ENCODE measurements around the gene RLBP1. TPM values are rescaled to one million over a fixed set of nuclear protein-coding genes. Genes with fewer than 3 reads are reported as not detected.

Gene RLBP1
- polyA plus RNA-seq, 1 donor, result 2.8 TPM

GRCh38 chr15:89227425-89227824 is 6.0 kb upstream of the RLBP1 start:
- Histone ChIP-seq H3K4me3 (ENCODE audit: low read length) (no peak overlapping the region), H3K4me1 (ENCODE audit: control insufficient read depth, insufficient read depth, low read length) (no peaks in the 10 kb centered on the region), H3K36me3 (ENCODE audit: control insufficient read depth, insufficient read depth, low read length) (no peaks in the 10 kb centered on the region), H3K27me3 (ENCODE audit: control insufficient read depth, insufficient read depth, low read length) (no peaks in the 10 kb centered on the region), H3K27ac (ENCODE audit: low read length) (no peak overlapping the region), H3K9me3 (ENCODE audit: control insufficient read depth, low read depth, low read length) (no peaks in the 10 kb centered on the region)
- DNase-seq, result no peak
- WGBS (ENCODE audit: insufficient coverage, low lambda C conversion rate), result no CpG with 5 or more reads among the region's 7 CpGs

GRCh38 chr15:89226359-89227221 is 5.2 kb upstream of the RLBP1 start:
- no CpG with 5 or more reads among the region's 14 CpGs for WGBS (ENCODE audit: insufficient coverage, low lambda C conversion rate)
- H3K27ac ChIP-seq (ENCODE audit: low read length), result no peak overlapping the region
- H3K9me3 ChIP-seq (ENCODE audit: control insufficient read depth, low read depth, low read length), result no peaks in the 10 kb centered on the region
- H3K4me1 ChIP-seq (ENCODE audit: control insufficient read depth, insufficient read depth, low read length), result no peaks in the 10 kb centered on the region
- no peak for DNase-seq
- H3K36me3 ChIP-seq (ENCODE audit: control insufficient read depth, insufficient read depth, low read length), result no peaks in the 10 kb centered on the region
- H3K27me3 ChIP-seq (ENCODE audit: control insufficient read depth, insufficient read depth, low read length), result no peaks in the 10 kb centered on the region
- H3K4me3 ChIP-seq (ENCODE audit: low read length), result no peak overlapping the region

DNA sequence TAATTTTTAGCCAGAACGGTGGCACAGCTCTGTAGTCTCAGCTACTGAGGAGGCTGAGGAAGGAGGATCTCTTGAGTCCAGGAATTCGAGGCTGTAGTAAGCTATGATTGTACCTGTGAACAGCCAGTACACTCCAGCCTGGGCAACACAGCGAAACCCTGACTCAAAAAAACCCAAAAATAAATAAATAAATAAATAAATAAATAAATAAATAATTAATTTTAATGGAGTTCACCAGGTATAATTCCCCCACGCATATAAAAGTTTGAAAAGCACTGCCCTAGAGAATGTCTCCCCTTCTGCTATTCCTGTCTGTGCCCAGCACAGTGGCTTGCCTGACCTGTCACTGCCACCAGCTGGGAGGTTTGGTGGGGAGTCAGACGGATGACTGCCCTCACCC is 4.2 kb upstream of the RLBP1 start:
- Histone ChIP-seq H3K27me3 (ENCODE audit: control insufficient read depth, insufficient read depth, low read length) (no peaks in the 10 kb centered on the region), H3K36me3 (ENCODE audit: control insufficient read depth, insufficient read depth, low read length) (no peaks in the 10 kb centered on the region), H3K27ac (ENCODE audit: low read length) (no peak overlapping the region), H3K4me1 (ENCODE audit: control insufficient read depth, insufficient read depth, low read length) (no peaks in the 10 kb centered on the region), H3K4me3 (ENCODE audit: low read length) (no peak overlapping the region), H3K9me3 (ENCODE audit: control insufficient read depth, low read depth, low read length) (no peaks in the 10 kb centered on the region)
- DNase-seq, result no peak
- WGBS (ENCODE audit: insufficient coverage, low lambda C conversion rate), result 100% methylated on average over 1 of the region's 5 CpGs

DNA sequence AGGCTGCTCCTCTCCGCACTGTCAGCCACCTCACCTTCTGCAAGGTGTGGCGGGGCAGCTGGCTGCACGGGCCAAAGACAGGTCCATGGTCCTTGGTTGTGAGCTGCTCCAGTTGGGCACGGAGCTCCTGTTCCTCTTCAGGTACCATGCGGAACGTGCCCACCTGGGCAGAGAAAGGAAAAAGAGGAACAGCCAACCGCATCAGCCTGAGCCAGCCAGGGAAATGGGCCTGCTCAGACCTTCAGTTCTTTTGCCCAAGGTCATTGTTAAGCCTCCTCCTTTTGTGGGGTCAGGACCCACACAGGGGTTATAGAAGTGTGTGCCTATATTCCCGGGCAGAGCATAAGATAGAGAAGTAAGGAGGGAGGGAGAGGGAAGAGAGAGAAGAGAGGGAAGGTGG is 2.8 kb downstream of the RLBP1 start:
- no peaks in the 10 kb centered on the region for H3K4me1 ChIP-seq (ENCODE audit: control insufficient read depth, insufficient read depth, low read length)
- H3K36me3 ChIP-seq (ENCODE audit: control insufficient read depth, insufficient read depth, low read length), result no peaks in the 10 kb centered on the region
- DNase-seq, result no peak
- H3K27me3 ChIP-seq (ENCODE audit: control insufficient read depth, insufficient read depth, low read length), result no peaks in the 10 kb centered on the region
- no peak overlapping the region for H3K27ac ChIP-seq (ENCODE audit: low read length)
- H3K9me3 ChIP-seq (ENCODE audit: control insufficient read depth, low read depth, low read length), result no peaks in the 10 kb centered on the region
- no peak overlapping the region for H3K4me3 ChIP-seq (ENCODE audit: low read length)
- 33% methylated on average over 1 of the region's 8 CpGs for WGBS (ENCODE audit: insufficient coverage, low lambda C conversion rate)

- H3K4me1 ChIP-seq (ENCODE audit: control insufficient read depth, insufficient read depth, low read length), result no peaks in the 10 kb centered on the region
- no peak overlapping the region for H3K27ac ChIP-seq (ENCODE audit: low read length)
- no peaks in the 10 kb centered on the region for H3K27me3 ChIP-seq (ENCODE audit: control insufficient read depth, insufficient read depth, low read length)
- H3K9me3 ChIP-seq (ENCODE audit: control insufficient read depth, low read depth, low read length), result no peaks in the 10 kb centered on the region
- WGBS (ENCODE audit: insufficient coverage, low lambda C conversion rate), result no CpG with 5 or more reads among the region's 6 CpGs
- H3K36me3 ChIP-seq (ENCODE audit: control insufficient read depth, insufficient read depth, low read length), result no peaks in the 10 kb centered on the region
- no peak overlapping the region for H3K4me3 ChIP-seq (ENCODE audit: low read length)
- DNase-seq, result no peak
Measured at GRCh38 chr15:89217686-89218376, 3.5 kb downstream of the RLBP1 start.

GRCh38 chr15:89217031-89217430 is 4.3 kb downstream of the RLBP1 start:
- no peaks in the 10 kb centered on the region for H3K9me3 ChIP-seq (ENCODE audit: control insufficient read depth, low read depth, low read length)
- H3K4me3 ChIP-seq (ENCODE audit: low read length), result no peak overlapping the region
- no peak for DNase-seq
- no peaks in the 10 kb centered on the region for H3K36me3 ChIP-seq (ENCODE audit: control insufficient read depth, insufficient read depth, low read length)
- no peaks in the 10 kb centered on the region for H3K27me3 ChIP-seq (ENCODE audit: control insufficient read depth, insufficient read depth, low read length)
- WGBS (ENCODE audit: insufficient coverage, low lambda C conversion rate), result no CpG with 5 or more reads among the region's 20 CpGs
- H3K4me1 ChIP-seq (ENCODE audit: control insufficient read depth, insufficient read depth, low read length), result no peaks in the 10 kb centered on the region
- no peak overlapping the region for H3K27ac ChIP-seq (ENCODE audit: low read length)

GRCh38 chr15:89215627-89216026 is 5.8 kb downstream of the RLBP1 start:
- 77% methylated on average over 1 of the region's 2 CpGs for WGBS (ENCODE audit: insufficient coverage, low lambda C conversion rate)
- no peak for DNase-seq
- H3K27me3 ChIP-seq (ENCODE audit: control insufficient read depth, insufficient read depth, low read length), result no peaks in the 10 kb centered on the region
- no peaks in the 10 kb centered on the region for H3K9me3 ChIP-seq (ENCODE audit: control insufficient read depth, low read depth, low read length)
- no peaks in the 10 kb centered on the region for H3K4me1 ChIP-seq (ENCODE audit: control insufficient read depth, insufficient read depth, low read length)
- no peaks in the 10 kb centered on the region for H3K36me3 ChIP-seq (ENCODE audit: control insufficient read depth, insufficient read depth, low read length)
- H3K4me3 ChIP-seq (ENCODE audit: low read length), result no peak overlapping the region
- no peak overlapping the region for H3K27ac ChIP-seq (ENCODE audit: low read length)

- H3K36me3 ChIP-seq (ENCODE audit: control insufficient read depth, insufficient read depth, low read length), result no peaks in the 10 kb centered on the region
- H3K9me3 ChIP-seq (ENCODE audit: control insufficient read depth, low read depth, low read length), result no peaks in the 10 kb centered on the region
- no peaks in the 10 kb centered on the region for H3K4me1 ChIP-seq (ENCODE audit: control insufficient read depth, insufficient read depth, low read length)
- H3K27ac ChIP-seq (ENCODE audit: low read length), result no peak overlapping the region
- no peaks in the 10 kb centered on the region for H3K27me3 ChIP-seq (ENCODE audit: control insufficient read depth, insufficient read depth, low read length)
- WGBS (ENCODE audit: insufficient coverage, low lambda C conversion rate), result no CpG with 5 or more reads among the region's 5 CpGs
- DNase-seq, result no peak
- no peak overlapping the region for H3K4me3 ChIP-seq (ENCODE audit: low read length)
Measured at GRCh38 chr15:89211678-89212170, 9.7 kb downstream of the RLBP1 start.

DNA sequence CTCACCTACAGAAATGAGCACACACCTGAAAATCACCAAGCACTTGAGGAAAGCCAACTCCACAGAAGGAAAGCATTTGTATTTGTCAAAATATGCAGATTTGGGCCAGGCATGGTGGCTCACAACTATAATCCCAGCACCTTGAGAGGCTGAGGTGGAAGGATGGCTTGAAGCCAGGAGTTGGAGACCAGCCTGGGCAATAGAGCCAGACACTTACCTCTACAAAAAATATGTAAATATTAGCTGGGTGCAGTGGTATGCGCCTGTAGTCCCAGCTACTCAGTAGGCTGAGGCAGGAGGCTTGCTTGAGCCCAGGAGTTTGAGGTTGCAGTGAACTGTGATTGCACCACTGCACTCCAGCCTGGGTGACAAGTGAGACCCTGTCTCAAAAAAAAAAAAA is 12.3 kb downstream of the RLBP1 start:
- H3K4me3 ChIP-seq (ENCODE audit: low read length), result no peak overlapping the region
- no peak for DNase-seq
- no peaks in the 10 kb centered on the region for H3K27me3 ChIP-seq (ENCODE audit: control insufficient read depth, insufficient read depth, low read length)
- no peaks in the 10 kb centered on the region for H3K4me1 ChIP-seq (ENCODE audit: control insufficient read depth, insufficient read depth, low read length)
- no peaks in the 10 kb centered on the region for H3K9me3 ChIP-seq (ENCODE audit: control insufficient read depth, low read depth, low read length)
- no peak overlapping the region for H3K27ac ChIP-seq (ENCODE audit: low read length)
- WGBS (ENCODE audit: insufficient coverage, low lambda C conversion rate), result no CpG with 5 or more reads among the region's 1 CpG
- H3K36me3 ChIP-seq (ENCODE audit: control insufficient read depth, insufficient read depth, low read length), result no peaks in the 10 kb centered on the region

GRCh38 chr15:89208256-89208655 is 13.1 kb downstream of the RLBP1 start:
- no peak for DNase-seq
- H3K4me1 ChIP-seq (ENCODE audit: control insufficient read depth, insufficient read depth, low read length), result no peaks in the 10 kb centered on the region
- H3K36me3 ChIP-seq (ENCODE audit: control insufficient read depth, insufficient read depth, low read length), result no peaks in the 10 kb centered on the region
- no peak overlapping the region for H3K27ac ChIP-seq (ENCODE audit: low read length)
- no peaks in the 10 kb centered on the region for H3K9me3 ChIP-seq (ENCODE audit: control insufficient read depth, low read depth, low read length)
- no peak overlapping the region for H3K4me3 ChIP-seq (ENCODE audit: low read length)
- no peaks in the 10 kb centered on the region for H3K27me3 ChIP-seq (ENCODE audit: control insufficient read depth, insufficient read depth, low read length)

Data from large intestine (tissue), 3 donors.